H9 (cell line): Measurements from ENCODE around the gene GLYATL2. TPM values are rescaled to one million over a fixed set of nuclear protein-coding genes. Genes with fewer than 3 reads are reported as not detected.

Experiments used
- DNase-seq: peaks from one replicate; pipeline ENCODE4 v3.0.0-alpha.2; 2017
- H2AFZ ChIP-seq: one replicate; pipeline ENCODE4 v1.6.1; 2013; ENCODE audit warnings: mild to moderate bottlenecking, low read length, control low read depth, moderate library complexity
- H2AK5ac ChIP-seq: 2 replicates; pipeline ENCODE4 v1.6.1; 2013; ENCODE audit warnings: low read length, control low read depth, mixed read lengths; ENCODE audit not compliant: insufficient read length
- H2BK120ac ChIP-seq: one replicate; pipeline ENCODE4 v1.6.1; 2013; ENCODE audit warnings: low read depth, mild to moderate bottlenecking, low read length, control low read depth, inconsistent platforms; ENCODE audit not compliant: poor library complexity, severe bottlenecking
- H2BK12ac ChIP-seq: 2 replicates; pipeline ENCODE4 v1.6.1; 2013; ENCODE audit warnings: low read length, control low read depth, mixed read lengths, low read depth; ENCODE audit not compliant: insufficient read length
- H2BK15ac ChIP-seq: 2 replicates; pipeline ENCODE4 v1.6.1; 2013; ENCODE audit warnings: low read depth, low read length, control low read depth
- H2BK20ac ChIP-seq: one replicate; pipeline ENCODE4 v1.6.1; 2013; ENCODE audit warnings: low read depth, mild to moderate bottlenecking, low read length, control low read depth, inconsistent platforms; ENCODE audit not compliant: poor library complexity, severe bottlenecking
- H2BK5ac ChIP-seq: 2 replicates; pipeline ENCODE4 v1.6.1; 2013; ENCODE audit warnings: low read length, control low read depth, mixed read lengths; ENCODE audit not compliant: insufficient read length
- H3K14ac ChIP-seq: 2 replicates; pipeline ENCODE4 v1.6.1; 2013; ENCODE audit warnings: low read length, control low read depth; ENCODE audit not compliant: insufficient read depth
- H3K18ac ChIP-seq: 2 replicates; pipeline ENCODE4 v1.6.1; 2013; ENCODE audit warnings: low read depth, mild to moderate bottlenecking, mixed read lengths, low read length, control low read depth; ENCODE audit not compliant: insufficient read length
- H3K23ac ChIP-seq: 2 replicates; pipeline ENCODE4 v1.6.1; 2013; ENCODE audit warnings: low read length, control low read depth, mixed read lengths, low read depth; ENCODE audit not compliant: insufficient read length
- H3K23me2 ChIP-seq: 2 replicates; pipeline ENCODE4 v1.6.1; 2013; ENCODE audit warnings: low read depth, mild to moderate bottlenecking, mixed read lengths, low read length, control low read depth; ENCODE audit not compliant: insufficient read length, poor library complexity, severe bottlenecking
- H3K27ac ChIP-seq: 2 replicates; pipeline ENCODE4 v1.5.1; 2013; ENCODE audit warnings: low read length, control low read depth, mixed read lengths, low read depth; ENCODE audit not compliant: insufficient read length
- H3K27me3 ChIP-seq: 2 replicates; pipeline ENCODE4 v1.6.1; 2013; ENCODE audit warnings: low read length, control low read depth, inconsistent platforms; ENCODE audit not compliant: insufficient read depth
- H3K4ac ChIP-seq: 2 replicates; pipeline ENCODE4 v1.6.1; 2013; ENCODE audit warnings: low read depth, mild to moderate bottlenecking, control low read depth, inconsistent platforms, low read length, moderate library complexity
- H3K4me1 ChIP-seq: 2 replicates; pipeline ENCODE4 v1.6.1; 2013; ENCODE audit warnings: low read length, control low read depth, inconsistent platforms; ENCODE audit not compliant: insufficient read depth
- H3K4me2 ChIP-seq: 2 replicates; pipeline ENCODE4 v1.6.1; 2013; ENCODE audit warnings: low read length, control low read depth, mixed read lengths; ENCODE audit not compliant: insufficient read length, insufficient read depth
- H3K56ac ChIP-seq: 2 replicates; pipeline ENCODE4 v1.6.1; 2013; ENCODE audit warnings: low read depth, mild to moderate bottlenecking, mixed read lengths, low read length, control low read depth; ENCODE audit not compliant: insufficient read length
- H3K79me1 ChIP-seq: 2 replicates; pipeline ENCODE4 v1.6.1; 2013; ENCODE audit warnings: low read depth, mild to moderate bottlenecking, moderate library complexity, low read length, control low read depth, inconsistent platforms; ENCODE audit not compliant: insufficient read depth, poor library complexity, severe bottlenecking
- H3K79me2 ChIP-seq: 2 replicates; pipeline ENCODE4 v1.6.1; 2013; ENCODE audit warnings: low read length, control low read depth, inconsistent platforms; ENCODE audit not compliant: insufficient read depth
- H3K9ac ChIP-seq: 2 replicates; pipeline ENCODE4 v1.6.1; 2013; ENCODE audit warnings: low read length, control low read depth, mixed read lengths; ENCODE audit not compliant: insufficient read length; ENCODE audit errors: extremely low read depth
- H3K9me3 ChIP-seq: one replicate; pipeline ENCODE4 v1.6.1; 2013; ENCODE audit warnings: low read depth, low read length, inconsistent platforms; ENCODE audit not compliant: control insufficient read depth
- H3T11ph ChIP-seq: one replicate; pipeline ENCODE4 v1.6.1; 2013; ENCODE audit warnings: mild to moderate bottlenecking, low read length, control low read depth, inconsistent platforms
- H4K20me1 ChIP-seq: one replicate; pipeline ENCODE4 v1.6.1; 2013; ENCODE audit not compliant: control insufficient read depth, insufficient read length, insufficient read depth
- H4K5ac ChIP-seq: 2 replicates; pipeline ENCODE4 v1.6.1; 2013; ENCODE audit warnings: low read depth, mild to moderate bottlenecking, mixed read lengths, low read length, control low read depth; ENCODE audit not compliant: insufficient read length
- H4K8ac ChIP-seq: replicated peaks from 2 replicates; pipeline ENCODE4 v1.6.1; 2013; ENCODE audit warnings: low read length, control low read depth, mixed read lengths, low read depth; ENCODE audit not compliant: insufficient read length
- H4K91ac ChIP-seq: 2 replicates; pipeline ENCODE4 v1.6.1; 2013; ENCODE audit warnings: low read depth, mild to moderate bottlenecking, moderate library complexity, mixed read lengths, low read length, control low read depth; ENCODE audit not compliant: insufficient read length
- H3K27ac Mint-ChIP-seq, 3 experiments: 2 replicates in 2 of 3; 3 replicates in 1 of 3; pipeline ENCODE4 v1.8.0; 2020 to 2021; ENCODE audit warnings: mixed read lengths in 3 of 3, mild to moderate bottlenecking in 1 of 3, moderate library complexity in 1 of 3
- H3K27me3 Mint-ChIP-seq: 2 replicates; pipeline ENCODE4 v1.8.0; 2021; ENCODE audit warnings: low read depth, mild to moderate bottlenecking, moderate library complexity, mixed read lengths
- H3K36me3 Mint-ChIP-seq, 3 experiments: 2 replicates in 2 of 3; 3 replicates in 1 of 3; pipeline ENCODE4 v1.8.0; 2020 to 2021; ENCODE audit warnings: low read depth in 3 of 3, mixed read lengths in 3 of 3; ENCODE audit not compliant: insufficient read depth in 1 of 3
- H3K4me1 Mint-ChIP-seq, 2 experiments: 2 replicates each; pipeline ENCODE4 v1.8.0; 2020; ENCODE audit warnings: mixed read lengths in 2 of 2
- H3K4me3 Mint-ChIP-seq, 2 experiments: 2 replicates in 1 of 2; 3 replicates in 1 of 2; pipeline ENCODE4 v1.8.0; 2020 to 2021; ENCODE audit warnings: mild to moderate bottlenecking in 2 of 2, mixed read lengths in 2 of 2, moderate library complexity in 1 of 2
- H3K9me3 Mint-ChIP-seq, 2 experiments: 2 replicates in 1 of 2; 3 replicates in 1 of 2; pipeline ENCODE4 v1.8.0; 2020; ENCODE audit warnings: mild to moderate bottlenecking in 2 of 2, mixed read lengths in 2 of 2, moderate library complexity in 1 of 2
- WGBS: extraction: QIAGEN DNeasy Blood & Tissue Kit; methylation state at CpG from one replicate; pipeline ENCODE4 v1.1.7; 2013; ENCODE audit warnings: missing lambda C conversion rate, low lambda C conversion rate, mixed read lengths; ENCODE audit not compliant: insufficient read length; ENCODE audit errors: extremely low coverage; 5-methylcytosine and 5-hydroxymethylcytosine counted together
- total RNA-seq: library from RNA; stranded (reverse); gene quantifications from 2 replicates; pipeline ENCODE4 v1.2.1, GENCODE V29; 2021
- TF ChIP-seq, protein P1 (sequence below): fragments of 200-600 bp; sonication (generic); conservative IDR thresholded peaks from 3 replicates; pipeline ENCODE4 v1.8.0; 2021; ENCODE audit warnings: antibody characterized with exemption, mild to moderate bottlenecking

Gene GLYATL2
- total RNA-seq, 1 experiment from 2014 or later = not detected

DNA sequence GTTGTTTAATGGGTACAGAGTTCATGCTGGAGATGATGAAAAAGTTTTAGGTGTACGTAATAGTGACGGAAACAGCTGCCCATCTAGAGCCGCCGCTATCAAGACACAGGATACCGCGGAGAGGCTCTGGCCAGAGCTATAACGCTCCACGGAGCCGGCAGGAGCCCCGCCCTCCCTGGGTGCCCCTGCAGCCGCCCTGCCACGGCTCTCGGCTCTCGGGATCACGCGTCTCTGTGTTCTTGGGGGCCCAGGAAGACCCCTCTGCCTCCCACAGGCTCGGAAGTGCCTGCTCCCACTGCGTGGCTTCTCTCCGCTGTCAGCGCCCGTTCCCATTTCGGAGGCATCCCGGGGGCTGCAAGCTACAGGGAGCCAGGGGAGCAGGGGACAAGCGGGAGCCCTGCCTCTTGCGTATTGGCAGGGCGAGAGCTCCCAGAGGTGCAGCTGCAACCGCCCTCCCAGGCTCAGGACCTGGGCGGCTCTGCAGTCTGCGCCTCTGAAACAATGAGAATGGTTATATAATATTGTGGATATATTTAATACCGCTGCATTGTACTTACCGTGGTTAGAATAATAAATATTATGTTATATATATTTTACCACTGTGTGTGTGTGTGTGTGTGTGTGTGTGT is 13.7 kb downstream of the GLYATL2 start:
- no peak overlapping the region for H4K5ac ChIP-seq
- WGBS = no CpG with 5 or more reads among the region's 31 CpGs
- H3K4me2 ChIP-seq = no peak overlapping the region
- no peak overlapping the region for H3K4me3 Mint-ChIP-seq
- H3K9ac ChIP-seq = no peak overlapping the region
- no peaks in the 10 kb centered on the region for H3K79me1 ChIP-seq
- TF ChIP-seq, protein P1, sequence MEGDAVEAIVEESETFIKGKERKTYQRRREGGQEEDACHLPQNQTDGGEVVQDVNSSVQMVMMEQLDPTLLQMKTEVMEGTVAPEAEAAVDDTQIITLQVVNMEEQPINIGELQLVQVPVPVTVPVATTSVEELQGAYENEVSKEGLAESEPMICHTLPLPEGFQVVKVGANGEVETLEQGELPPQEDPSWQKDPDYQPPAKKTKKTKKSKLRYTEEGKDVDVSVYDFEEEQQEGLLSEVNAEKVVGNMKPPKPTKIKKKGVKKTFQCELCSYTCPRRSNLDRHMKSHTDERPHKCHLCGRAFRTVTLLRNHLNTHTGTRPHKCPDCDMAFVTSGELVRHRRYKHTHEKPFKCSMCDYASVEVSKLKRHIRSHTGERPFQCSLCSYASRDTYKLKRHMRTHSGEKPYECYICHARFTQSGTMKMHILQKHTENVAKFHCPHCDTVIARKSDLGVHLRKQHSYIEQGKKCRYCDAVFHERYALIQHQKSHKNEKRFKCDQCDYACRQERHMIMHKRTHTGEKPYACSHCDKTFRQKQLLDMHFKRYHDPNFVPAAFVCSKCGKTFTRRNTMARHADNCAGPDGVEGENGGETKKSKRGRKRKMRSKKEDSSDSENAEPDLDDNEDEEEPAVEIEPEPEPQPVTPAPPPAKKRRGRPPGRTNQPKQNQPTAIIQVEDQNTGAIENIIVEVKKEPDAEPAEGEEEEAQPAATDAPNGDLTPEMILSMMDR = no peak
- no peak overlapping the region for H3K27ac Mint-ChIP-seq
- no peak overlapping the region for H2AFZ ChIP-seq
- H3K27me3 Mint-ChIP-seq = no peaks in the 10 kb centered on the region
- no peaks in the 10 kb centered on the region for H3K4me1 Mint-ChIP-seq
- no peaks in the 10 kb centered on the region for H3K23me2 ChIP-seq
- no peaks in the 10 kb centered on the region for H3K27me3 ChIP-seq
- H3K18ac ChIP-seq = no peak overlapping the region
- no peaks in the 10 kb centered on the region for H3K79me2 ChIP-seq
- no peak overlapping the region for H3T11ph ChIP-seq
- no peak overlapping the region for H2BK120ac ChIP-seq
- no peak overlapping the region for H2BK20ac ChIP-seq
- no peak overlapping the region for H3K27ac ChIP-seq
- H2AK5ac ChIP-seq = no peak overlapping the region
- H2BK15ac ChIP-seq = no peak overlapping the region
- peaks cover 4 to 16% (median 8%) of the 10 kb centered on the region in 3 experiments; a peak in 4 of 7 replicates for H3K36me3 Mint-ChIP-seq
- peaks cover 10% of the 10 kb centered on the region for H3K9me3 ChIP-seq
- no peak overlapping the region for H3K14ac ChIP-seq
- H2BK5ac ChIP-seq = no peak overlapping the region
- H2BK12ac ChIP-seq = no peak overlapping the region
- H4K20me1 ChIP-seq = no peaks in the 10 kb centered on the region
- no peak overlapping the region for H3K23ac ChIP-seq
- no peak overlapping the region for H3K56ac ChIP-seq
- H4K91ac ChIP-seq = no peak overlapping the region
- no peak overlapping the region for H4K8ac ChIP-seq
- DNase-seq = no peak
- no peaks in the 10 kb centered on the region for H3K4me1 ChIP-seq
- no peak overlapping the region for H3K4ac ChIP-seq
- H3K9me3 Mint-ChIP-seq = peaks cover 53 to 75% of the 10 kb centered on the region in 2 experiments
